Pulmonary artery endothelial cell (primary cell): ENCODE measurements around the gene CD82. TPM values are rescaled to one million over a fixed set of nuclear protein-coding genes. Genes with fewer than 3 reads are reported as not detected.
"Not testable (repeated sequence)": the region's sequence is repeated elsewhere in the genome, so short reads cannot be mapped to it uniquely, and the experiment has no call there.

ENCODE experiments used
- DNase-seq: peaks from one replicate; pipeline ENCODE4 v3.0.0-alpha.2; 2011; ENCODE audit warnings: low read depth, low spot score
- total RNA-seq: library from RNA; depleted of rRNA; stranded (reverse); fragments of >200 nt; gene quantifications from 2 replicates; pipeline ENCODE4 v1.2.3, GENCODE V29; 2014

Gene CD82
- total RNA-seq, 1 donor from 2014 or later: 29.0 TPM

DNA sequence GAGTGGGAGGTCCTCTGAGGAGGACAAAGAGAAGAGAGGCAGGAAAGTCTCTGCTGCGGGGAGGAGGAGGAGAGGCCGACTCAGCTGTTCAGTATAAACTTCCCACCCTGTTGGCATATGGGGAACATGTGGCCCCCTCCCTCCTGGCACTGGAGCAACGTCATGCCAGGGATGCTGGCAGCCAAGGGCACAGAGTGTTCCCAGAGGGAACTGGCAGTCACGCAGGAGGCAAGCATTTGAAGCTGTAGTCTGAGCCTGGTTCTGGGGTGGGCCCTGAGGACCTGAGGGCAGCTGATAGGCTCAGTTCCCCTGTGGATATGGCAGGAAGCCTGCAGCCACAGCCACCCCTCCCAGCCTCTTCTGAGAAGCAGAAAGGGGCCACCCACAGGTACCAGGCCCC, 94.2 kb downstream of the CD82 start:
- no peak for DNase-seq

DNA sequence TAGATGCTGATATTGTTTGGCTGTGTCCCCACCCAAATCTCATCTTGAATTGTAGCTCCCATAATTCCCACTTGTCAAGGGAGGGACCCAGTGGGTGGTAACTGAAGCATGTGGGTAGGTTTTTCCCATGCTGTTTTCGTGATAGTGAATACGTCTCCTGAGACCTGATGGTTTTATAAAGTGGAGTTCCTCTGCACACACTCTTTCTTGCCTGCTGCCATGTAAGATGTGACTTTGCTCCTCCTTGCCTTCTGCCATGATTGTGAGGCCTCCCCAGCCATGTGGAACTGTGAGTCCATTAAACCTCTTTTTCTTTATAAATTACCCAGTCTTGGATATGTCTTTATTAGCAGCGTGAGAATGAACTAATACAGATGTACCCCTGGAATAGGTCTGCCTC, 95.1 kb downstream of the CD82 start:
- not testable (repeated sequence) for DNase-seq

DNA sequence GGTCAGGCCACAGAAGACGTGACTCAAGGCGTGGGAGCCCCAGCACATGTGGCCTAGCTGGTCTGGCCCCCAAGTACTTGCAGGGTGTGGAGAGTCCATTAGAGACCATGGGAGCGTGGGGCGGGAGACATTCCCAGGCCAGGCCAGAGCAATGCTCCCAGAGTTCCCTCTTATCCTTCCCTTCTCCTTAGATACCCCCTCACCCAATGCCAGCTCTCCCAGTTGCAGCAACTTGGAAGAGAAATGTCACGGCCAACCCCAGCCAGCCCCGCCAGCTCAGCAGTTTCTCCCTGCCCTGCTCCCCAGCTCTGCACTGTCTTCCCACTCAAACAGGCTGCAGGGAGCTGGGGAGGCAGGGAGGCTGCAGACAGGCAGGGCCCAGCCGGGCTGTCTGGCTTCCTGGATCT, 95.9 kb downstream of the CD82 start:
- no peak for DNase-seq

Other genes starting within 250 kb of the CD82 start
- gene TSPAN18, start 161.3 kb downstream of the CD82 start, total RNA-seq: 11.1 and 11.5 TPM in 2 replicates